ENCODE results near the gene RPL3.
A peak's percentile ranks its signal among the peaks of the same experiment; 100 is the strongest.

The RPL3 gene

DNA sequence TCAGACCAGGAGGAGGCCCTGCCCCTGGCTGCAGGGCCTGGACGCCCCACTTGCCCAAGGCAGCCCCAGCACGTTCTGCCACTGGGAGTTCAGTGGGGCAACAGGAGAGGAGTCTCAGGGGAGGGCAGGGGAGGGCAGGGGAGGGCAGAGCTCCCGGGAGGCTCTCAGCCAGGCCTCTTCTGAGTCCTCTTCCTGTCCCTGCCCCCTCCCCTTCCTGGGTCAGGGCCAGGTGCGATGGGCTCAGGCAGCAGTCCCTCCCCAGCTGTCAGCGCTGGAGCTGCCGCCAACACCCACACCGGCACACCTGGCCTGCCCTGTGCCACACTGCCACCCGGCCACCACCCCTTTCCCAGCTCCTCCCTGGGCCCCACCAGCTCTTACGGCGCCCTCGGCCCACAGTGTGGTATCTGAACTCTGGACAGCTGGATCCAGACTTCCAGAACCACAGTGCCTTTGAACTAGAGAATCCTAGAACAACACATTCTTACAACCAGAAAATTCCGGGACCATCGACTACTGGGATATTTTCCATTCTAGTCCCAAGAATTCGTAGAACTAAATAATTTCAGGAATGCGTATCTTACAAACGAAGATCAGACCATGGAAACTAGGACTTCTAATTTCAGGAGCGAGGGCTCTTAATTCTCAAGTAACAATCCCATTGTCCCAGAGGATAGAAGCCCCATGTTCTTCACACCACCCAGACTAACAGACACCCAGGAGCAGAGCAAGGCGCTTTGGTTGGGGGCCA lies 21.8 kb downstream of the RPL3 start:
- peak; percentile 67 for DNase-seq

DNA sequence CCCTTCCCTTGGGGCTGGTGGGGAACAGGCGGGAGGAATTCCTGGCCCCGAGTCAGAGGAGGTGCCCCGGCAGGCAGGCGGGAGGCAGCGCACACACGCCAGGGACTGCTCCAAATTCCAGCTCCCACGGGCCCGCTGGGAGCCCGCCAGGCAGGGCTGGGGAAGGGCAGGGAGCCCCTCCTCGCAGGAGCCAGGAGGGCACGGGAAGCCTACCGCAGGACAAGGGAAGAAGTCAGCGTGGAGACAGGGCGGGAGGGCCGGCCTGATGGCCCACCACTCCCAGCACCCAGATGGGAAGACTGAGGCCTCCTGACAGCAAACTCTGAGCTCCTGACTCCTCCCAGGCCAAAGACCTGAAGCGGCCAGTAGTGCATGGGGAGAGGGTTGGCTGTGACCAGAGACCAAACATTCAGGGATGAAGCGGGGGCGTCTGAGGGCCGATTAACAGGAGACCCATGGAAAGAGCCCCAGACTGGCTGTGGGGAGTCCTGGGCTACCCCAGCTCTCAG lies 22.4 kb downstream of the RPL3 start:
- DNase-seq: peak; percentile 44

DNA sequence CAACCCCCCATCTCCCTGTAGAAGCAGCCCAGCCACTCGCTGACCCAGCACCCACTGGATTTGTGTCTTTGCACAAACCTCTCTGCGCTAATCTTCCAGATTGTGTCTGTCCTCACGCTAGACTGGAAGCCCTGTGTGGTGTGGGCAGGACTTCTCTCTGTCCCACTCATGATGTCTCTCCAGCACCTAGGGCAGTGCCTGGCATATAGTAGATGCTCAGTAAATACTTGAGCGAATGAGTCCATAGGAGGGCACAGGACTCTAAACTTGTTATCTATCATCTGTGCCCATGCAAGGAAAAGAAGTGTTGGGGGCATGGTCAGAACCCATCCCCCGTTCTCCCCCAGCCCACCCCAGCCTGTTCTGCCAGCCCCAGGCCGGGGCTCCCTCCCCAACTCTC lies 22.9 kb downstream of the RPL3 start:
- no peak for DNase-seq

DNA sequence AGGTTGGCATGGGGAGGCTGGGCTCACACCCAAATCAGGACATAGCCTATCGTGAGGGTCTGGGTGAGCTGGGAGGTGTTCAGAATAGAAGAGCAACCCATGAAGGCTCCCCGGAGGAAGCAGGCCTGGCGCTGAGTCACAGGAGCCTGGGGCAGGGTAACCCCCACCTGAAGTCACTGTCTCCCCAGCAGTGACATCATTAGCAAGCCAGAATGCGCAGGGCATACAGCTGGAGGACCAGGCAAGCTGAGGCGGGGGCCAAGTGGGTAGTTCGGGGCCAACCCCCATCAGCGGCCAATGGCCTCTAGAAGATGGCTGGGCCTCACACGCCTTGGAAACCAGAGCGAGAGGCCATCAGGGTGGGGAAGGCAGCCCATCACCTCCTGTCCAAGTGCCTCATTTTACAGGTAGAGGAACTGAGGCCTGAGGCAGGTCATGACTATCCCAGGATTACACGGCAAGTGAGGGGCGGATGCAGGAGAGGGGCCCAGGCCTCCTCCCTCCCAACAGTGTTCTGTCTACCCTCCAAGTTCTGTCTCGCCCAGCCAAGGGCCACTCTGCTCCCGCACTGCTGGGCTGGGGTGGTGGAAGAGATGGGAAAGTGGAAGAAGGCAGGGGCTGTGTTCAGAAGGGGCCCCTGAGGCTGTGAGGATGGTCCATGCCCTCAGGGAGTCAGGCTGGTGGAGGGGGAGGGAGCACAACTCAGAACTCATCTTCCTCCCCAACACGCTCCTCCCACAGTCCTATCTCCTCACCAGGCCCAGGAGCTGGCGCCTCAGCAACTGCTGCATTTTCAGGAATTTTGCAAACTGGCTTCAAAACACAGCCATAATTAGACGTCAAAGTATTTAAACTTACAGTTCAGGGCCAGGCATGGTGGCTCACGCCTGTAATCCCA lies 24.6 kb downstream of the RPL3 start:
- DNase-seq: no peak

DNA sequence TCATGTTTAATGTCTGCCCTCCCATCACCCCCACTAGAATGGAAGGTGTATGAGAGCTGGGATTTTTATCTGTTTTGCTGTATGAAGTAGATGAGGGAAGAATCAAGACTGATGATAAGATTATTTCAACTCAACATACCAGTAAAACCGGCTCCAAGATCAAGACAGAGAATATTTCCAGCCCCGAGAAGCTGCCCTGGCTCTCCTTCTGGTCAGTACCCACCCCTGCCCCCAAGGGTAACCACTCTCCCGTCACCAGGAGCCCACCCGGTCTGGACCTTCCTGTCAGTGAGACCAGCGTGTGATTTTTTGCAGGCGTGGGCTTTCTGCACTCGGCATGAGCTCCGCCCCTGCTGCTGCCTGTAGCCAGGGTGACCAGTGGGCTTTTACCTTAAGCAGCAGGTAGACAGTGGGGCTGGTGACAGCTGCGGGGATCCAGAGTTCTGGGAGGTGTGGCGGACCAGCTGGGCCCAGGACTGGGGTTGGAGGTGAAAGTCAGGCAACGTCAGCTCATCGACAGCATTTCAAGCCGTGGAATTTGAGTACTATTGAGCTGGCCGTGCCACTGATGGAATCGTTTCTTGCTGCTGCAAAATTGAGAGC lies 25.6 kb downstream of the RPL3 start:
- no peak for DNase-seq

DNA sequence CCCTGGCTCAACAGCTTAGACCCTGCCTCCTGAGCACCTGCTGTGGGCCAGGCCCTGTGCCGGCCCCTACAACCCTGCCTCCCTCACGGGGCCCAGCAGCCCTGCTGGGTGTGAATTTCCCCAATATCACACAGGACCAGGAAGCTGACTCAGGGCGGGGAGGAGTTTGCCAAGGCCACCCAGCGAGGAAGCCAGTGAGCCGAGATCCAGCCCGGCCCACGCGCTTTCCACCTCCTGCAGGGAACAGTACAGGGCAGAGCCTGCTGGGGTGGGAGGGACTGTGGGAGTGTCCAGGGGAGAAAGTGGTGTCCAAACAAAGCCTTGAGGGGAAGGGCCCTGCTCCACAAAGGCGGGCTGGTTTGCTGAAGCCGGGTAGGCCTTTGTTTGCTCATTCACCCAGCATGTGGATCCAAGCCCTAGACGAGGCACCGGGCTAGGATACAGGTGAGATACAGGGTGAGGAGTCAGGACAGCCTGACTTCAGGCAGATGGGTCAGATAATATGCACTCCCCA lies 26.8 kb downstream of the RPL3 start:
- DNase-seq: peak; percentile 96

DNA sequence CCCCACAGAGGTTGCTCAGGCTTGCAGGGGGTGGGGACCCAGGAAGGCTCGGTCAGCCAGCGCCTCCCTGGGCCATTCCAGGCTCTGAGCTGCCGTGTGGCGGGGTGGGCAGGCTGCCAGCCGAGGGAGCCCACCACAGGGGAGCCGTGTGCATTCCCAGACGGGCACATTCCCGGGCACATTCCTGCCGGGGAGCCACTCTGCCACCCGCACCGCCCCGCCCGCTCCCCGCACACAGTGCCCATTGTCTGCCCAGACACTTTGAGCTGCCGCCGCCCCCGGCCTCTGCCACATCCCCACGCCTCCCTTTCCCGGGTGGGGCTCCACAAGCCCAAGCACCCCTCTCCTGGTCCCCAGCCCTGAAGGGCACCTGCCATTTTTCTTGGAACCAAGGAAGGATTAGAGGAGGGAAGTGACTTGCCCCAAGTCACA lies 27.4 kb downstream of the RPL3 start:
- no peak for DNase-seq

DNA sequence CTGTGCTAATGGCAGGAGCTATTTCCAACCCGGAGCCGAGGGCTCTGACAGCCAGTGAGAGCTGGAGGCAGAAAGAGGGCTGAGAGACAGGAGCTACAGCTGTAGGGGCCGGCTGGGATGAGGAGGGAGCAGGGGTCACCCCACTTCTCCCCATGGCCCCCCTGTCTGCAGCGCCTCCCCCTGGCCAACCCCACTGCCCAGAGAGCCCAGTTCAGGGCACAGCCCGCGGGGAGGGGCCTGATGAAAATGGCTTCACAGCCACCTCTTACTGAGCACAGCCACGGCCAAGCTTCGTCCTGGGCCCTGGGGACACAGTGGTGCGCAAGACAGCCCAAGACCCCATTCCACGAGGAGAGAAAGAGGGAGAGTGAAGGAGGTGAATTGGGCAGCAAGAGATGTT lies 27.9 kb downstream of the RPL3 start:
- no peak for DNase-seq

DNA sequence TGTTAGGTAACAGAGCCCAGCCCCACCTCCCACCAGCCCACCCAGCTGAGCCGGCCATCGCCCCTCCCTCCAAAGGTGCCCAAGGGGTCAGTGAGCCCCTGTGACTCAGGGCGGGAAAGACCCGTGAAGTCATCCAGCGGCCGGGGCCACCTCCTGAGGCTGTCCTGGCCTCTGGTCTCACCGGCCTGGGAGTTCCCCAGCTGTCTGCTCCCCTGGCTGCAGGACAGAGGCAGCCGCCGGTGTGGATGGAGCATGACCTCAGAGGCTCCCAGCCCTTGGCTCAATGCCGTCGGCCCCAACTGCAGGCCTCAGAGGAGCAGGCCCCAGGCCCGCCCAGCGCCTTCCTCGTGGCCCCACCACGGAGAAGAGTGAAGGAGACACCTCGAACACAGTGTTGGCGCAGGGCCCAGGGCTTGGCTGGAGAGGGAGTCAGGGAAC lies 28.7 kb downstream of the RPL3 start:
- DNase-seq: peak; percentile 55

DNA sequence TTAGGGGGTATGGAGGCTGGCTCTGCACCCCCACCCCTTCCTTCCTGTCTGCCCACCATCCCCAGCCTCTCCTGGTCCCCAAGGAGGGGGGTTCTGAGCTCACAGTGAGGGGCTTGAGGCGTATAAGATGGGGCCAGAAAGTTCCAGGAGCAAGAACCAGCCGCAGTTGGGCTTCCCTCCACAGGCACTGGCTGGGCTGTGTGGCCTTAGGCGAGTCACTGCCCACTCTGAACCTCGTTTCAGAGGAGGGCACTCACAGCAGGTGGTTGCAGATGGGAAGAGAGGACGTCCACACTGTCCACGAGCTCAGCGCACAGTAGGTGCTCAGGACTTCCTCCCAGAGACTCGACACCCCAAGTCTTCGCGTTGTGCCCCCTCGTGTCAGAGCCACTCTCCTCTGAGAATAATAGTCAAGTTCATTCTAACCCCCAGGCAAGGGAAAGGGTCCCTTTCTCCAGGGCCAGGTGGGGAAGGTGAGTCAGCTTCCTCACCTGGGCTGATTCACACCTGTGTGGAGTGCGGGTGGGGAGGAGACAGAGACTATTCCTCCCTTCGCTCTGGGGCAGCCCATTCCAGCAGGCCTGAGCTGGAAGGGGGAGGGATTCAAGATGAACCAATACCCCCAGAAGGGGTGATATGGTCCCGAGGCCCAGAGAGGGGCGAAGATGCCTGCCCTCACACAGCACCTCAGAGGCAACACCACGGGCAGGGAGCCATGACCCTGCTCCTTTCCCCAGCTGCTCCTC lies 29.3 kb downstream of the RPL3 start:
- no peak for DNase-seq

DNA sequence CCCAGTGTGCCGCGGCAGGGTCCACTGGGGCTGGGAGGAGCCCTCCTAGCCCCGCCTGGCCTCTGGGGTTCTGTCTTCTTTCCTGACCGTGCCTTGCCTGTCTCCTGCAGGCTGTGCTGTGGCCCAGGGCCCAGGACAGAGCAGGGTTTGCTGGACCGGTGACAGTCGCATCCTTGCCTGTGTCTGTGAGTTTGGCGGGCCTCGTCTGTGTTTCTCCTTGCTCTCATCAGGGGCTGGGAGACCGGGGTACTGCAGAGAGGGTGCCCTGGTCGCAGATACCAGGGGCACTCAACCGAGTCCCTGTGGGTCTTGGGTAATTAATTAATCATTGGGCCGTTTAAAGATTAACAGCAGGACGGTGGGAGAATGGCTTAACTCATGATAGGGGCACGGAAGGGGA lies 29.9 kb downstream of the RPL3 start:
- DNase-seq: no peak

DNA sequence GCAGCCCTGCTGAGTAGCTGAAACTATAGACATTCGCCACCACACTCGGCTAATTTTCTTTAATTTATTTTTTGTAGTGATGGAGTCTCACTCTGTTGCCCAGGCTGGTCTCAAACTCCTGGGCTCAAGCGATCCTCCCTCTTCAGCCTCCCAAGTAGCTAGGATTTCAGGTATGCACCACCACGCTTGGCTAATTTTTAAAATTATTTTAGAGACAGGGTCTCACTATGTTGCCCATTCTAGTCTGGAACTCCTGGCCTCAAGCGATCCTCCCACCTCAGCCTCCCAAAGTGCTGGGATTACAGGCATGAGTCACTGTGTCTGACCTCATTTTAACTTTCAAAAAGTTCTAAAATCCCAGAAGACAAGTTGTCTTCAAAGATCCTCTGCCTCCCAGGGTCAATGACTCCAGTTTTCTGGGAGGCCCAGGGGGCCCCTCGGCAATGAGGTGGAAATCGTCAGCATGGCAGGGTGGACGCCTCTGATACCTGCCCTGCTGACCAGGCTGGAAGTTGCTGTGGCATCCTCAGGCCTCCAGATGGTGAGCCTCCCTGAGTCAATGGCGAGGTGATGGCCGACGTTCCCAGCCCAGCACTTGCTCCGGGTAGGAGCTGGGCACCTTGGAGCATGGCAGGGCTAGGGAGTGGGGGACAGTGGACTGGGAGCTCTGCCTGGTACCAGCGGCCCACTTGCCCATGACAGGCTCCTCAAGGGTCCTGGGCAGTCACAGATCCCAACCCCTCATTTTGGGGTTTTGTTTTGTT lies 31.1 kb downstream of the RPL3 start:
- no peak for DNase-seq

DNA sequence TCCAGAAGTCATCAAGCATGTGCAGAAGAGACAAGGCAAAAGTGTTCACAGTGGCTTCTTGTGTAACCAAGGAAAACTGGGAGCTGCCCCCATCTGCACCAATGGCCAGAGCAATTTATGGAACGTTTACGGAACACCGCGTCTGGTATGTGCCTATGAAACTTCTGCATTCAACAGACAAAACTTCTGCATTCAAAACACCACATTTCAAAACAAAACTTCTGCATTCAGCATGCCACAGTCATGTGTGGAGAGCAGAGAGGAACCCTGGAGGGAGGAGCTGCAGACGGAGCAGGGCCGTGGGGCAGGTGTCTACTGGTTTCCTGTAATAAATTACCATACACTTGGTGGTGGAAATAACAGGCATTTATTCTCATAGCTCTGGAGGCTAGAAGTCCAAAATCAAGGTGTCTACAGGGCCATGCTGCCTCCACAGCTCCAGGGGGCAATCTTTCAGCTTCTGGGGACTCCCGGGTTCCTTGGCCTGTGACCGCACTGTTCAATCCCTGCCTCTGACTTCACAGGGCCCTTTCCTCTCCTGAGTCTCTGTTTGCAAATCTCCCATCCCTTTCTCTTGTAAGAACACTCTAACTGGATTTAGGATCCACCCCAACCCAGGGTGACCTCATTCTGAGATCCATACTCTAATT lies 32.2 kb downstream of the RPL3 start:
- peak; percentile 41 for DNase-seq

DNA sequence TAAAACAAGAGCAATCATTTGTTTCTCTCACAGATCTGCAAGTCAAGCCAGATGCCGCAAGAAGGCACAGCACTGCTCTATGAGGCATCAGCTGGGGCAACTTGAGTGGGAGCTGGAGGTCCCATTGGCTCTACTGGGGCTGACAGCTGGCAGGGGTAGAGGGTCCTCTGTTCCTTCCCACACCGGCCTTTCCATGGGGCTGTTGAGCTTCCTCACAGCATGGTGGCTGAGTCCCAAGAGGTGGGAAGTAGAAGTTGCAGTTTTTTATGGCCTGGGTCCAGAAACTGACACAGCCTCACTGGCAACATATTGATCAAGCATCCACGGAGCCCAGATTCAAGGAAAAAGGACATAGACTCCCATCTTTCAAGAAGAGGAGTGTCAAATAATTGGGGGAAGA lies 34.4 kb downstream of the RPL3 start:
- no peak for DNase-seq

DNA sequence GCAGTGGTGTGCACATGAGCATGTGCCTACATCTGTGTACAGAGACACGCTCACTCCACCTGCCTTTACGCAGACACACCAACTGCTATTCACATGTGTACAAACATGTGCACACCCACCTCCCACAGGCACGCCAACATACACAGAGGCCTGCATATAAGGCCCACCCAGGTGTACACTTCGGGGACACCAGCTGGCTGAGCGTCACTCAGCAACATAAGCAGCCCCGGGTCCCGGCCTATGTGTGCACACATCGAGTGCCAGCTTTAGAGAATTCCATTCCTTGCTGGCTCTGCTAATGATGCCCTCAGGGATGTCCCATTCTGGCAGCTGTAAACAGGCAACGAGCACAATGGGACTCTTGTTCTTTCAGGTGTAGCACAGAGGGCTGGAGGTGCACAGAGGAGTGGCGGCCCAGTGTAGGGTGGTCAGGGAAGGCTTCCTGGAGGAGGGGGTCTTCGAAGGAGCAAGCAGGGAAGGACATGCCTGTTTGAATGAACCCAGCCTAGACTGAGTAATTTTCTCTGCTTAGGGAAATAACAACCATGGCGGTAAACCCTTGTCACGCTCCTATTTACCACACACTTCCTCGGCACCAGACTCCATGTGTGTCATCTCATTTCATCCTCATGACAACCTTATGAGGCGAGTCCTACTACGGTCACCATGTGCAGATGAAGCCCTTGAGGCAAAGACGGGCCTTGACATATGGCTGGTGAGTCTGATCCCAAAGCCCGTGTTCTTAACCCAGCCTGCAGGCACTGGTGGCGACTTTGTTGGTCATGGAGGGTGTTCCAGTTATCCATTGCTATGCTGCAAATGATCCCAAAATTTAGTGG lies 35.1 kb downstream of the RPL3 start:
- DNase-seq: no peak

DNA sequence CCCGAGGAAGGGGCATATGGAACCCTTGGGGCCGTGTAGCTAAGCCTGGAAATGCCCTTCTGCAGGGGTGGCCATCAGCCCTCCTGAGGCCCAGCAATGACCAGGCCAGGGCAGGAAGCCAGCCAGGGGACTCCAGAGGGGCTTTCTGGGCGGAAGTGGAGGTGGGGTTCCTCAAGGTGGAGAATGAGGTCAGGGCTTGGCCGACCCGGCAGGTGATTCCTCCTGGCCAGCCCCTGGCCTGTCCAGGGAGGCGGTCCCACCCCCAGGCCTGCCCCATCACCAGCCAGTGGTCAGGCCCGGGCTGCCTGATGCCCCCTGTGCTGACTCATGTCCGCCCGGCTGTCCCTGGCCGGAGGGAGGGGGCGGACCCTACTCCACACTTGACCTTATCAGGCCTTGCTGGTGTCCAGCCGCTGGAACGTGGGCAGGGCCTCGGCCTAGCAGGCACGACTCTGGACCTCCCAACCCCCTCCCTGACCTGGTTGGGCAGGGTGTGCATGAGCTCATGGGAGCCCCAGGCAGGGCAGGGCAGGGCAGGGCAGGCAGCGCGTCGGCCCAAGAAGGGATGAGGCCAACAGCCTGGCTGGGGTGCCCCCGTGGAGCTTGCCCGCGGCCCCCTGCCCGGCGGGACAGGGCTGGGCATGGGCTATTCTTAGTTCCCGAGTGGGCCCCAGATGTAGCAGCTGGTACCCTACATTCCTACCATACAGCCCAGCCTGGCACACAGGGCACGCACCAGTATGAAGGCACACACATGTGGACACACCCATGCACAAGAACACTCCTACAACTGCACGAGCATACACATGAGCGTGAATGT lies 35.9 kb downstream of the RPL3 start:
- DNase-seq: no peak

DNA sequence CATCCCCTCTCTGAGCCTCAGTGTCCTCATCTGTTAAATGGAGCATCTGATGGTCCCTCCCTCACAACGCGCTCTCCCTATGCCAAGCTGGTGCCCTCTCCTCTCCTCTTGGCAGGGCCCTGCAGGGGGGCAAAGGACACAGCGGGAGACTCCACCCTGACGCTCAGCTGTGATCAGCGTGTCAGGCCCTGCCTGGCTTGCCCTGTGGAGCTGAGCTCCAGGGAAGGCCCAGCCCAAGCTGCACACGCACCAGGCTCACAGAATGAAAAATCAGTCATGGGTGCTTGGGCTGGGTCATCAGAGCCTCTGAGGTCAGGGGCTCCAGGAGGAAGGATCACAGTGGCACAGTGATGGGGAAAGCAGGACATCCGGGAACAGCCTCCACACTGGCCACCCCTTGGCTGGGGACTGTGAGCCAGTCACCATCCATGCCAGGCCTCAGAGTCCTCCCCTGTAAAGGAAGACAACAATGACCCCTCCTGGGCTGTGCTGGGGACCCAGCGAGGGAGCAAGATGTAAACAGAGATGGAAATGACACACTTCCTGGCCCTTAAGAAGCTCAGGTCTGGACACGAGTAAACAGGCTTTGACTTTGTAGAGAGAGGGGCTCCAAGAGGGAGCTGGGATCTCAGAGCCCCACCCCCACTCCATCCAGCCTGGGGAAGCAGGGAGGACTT lies 36.6 kb downstream of the RPL3 start:
- no peak for DNase-seq

DNA sequence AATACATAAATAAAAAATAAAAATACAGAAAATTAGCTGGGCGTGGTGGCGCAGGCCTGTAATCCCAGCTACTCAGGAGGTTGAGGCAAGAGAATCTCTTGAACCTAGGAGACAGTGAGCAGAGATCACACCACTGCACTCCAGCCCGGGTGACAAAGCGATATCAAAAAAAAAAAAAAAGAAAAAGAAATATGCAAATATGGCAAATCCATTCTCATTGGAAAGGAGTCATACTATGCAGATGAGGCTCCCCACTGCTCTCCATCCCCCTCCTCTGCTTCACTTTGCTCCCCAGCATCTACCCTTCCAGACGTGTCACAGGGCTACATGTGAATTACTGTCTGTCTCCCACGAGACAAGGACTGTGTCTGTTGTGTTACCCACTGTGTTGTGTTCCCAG lies 38.3 kb downstream of the RPL3 start:
- no peak for DNase-seq

DNA sequence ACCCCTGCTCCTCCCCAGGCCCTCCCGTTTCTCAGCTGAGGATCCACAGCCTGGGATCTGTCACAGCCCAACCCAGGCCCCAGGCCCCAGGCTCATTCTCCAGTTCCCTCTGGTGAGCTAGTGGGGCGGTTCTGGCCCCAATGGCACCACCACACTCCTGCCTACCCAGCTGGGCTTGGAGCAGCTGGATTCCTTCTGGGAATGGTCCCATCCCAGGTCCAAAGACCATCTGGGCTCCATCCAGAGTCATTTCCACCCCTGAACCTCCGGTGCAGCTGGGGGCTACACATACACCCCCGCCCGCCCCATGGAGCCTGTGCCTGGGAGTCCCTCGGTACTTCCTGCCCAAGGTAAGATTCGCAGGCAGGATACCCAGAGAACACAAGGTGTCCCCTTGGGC lies 39.2 kb downstream of the RPL3 start:
- DNase-seq: no peak
